ENCODE measurements around the gene ELP5.

The ELP5 gene

DNA sequence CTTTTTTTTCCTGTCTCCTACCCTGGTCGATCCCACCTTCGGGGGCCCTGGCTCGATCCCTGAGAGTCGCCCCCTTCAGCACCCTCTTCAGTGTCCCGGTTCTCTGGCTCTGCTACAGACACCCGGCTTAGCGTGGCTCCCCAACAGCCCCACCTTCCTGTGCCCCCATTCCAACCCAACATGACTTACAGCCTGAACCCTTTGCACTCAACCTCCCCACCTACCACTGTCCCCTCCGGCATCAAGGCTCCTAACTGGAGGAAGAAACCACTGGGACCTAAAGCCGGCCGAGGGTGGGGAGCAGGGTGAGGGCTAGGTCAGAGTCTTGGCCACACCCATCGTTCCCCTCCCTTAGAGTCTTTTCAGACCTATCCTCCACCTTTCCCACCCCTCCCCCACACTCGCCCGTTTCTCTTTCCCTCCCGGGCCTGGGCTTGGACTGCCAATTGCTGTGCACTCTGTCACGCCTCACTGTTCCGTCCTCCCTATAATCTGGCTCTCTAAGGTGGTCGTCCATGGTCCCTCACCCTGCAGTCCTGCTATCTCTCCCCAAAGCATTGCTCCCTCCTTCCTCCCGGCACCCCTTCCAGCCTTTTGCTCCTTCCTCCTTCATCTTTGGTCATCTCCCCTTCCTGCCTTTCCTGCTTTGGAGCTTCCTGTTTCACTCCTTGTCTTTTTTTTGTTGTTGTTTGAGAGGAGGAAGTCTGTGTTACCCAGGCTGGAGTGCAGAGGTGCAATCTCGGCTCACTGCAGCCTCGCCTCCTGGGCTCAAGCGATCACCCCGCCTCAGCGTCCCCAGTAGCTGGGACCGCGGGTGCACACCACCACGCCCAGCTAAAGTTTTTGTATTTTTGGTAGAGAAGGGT is 11.2 kb downstream of the ELP5 start (continued):
- TF ChIP-seq, protein P1, sequence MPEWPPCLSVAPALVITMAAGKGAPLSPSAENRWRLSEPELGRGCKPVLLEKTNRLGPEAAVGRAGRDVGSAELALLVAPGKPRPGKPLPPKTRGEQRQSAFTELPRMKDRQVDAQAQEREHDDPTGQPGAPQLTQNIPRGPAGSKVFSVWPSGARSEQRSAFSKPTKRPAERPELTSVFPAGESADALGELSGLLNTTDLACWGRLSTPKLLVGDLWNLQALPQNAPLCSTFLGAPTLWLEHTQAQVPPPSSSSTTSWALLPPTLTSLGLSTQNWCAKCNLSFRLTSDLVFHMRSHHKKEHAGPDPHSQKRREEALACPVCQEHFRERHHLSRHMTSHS (tag by site-specific recombination; IDR thresholded peaks at IDR 0.05): no peak
- TF ChIP-seq ZFP69B (tag by site-specific recombination; IDR thresholded peaks at IDR 0.05): no peak
- TF ChIP-seq ZNF837 (tag by site-specific recombination; IDR thresholded peaks at IDR 0.05): no peak
- TF ChIP-seq KLF1 (tag by site-specific recombination; IDR thresholded peaks at IDR 0.05): peak; percentile 84
- no peak for TF ChIP-seq ZNF529 (tag by site-specific recombination; IDR thresholded peaks at IDR 0.05; ENCODE audit: insufficient replicate concordance)
- peak; percentile 32; the same call in 1 of the 2 replicates for TF ChIP-seq GLIS2 (tag by site-specific recombination; IDR thresholded peaks at IDR 0.05)
- TF ChIP-seq, protein P2, sequence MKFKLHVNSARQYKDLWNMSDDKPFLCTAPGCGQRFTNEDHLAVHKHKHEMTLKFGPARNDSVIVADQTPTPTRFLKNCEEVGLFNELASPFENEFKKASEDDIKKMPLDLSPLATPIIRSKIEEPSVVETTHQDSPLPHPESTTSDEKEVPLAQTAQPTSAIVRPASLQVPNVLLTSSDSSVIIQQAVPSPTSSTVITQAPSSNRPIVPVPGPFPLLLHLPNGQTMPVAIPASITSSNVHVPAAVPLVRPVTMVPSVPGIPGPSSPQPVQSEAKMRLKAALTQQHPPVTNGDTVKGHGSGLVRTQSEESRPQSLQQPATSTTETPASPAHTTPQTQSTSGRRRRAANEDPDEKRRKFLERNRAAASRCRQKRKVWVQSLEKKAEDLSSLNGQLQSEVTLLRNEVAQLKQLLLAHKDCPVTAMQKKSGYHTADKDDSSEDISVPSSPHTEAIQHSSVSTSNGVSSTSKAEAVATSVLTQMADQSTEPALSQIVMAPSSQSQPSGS (tag by site-specific recombination; IDR thresholded peaks at IDR 0.05; ENCODE audit: low read depth): no peak
- peak; percentile 23; the same call in 1 of the 2 replicates for TF ChIP-seq KLF8 (tag by site-specific recombination; IDR thresholded peaks at IDR 0.05)
- TF ChIP-seq, protein P3, sequence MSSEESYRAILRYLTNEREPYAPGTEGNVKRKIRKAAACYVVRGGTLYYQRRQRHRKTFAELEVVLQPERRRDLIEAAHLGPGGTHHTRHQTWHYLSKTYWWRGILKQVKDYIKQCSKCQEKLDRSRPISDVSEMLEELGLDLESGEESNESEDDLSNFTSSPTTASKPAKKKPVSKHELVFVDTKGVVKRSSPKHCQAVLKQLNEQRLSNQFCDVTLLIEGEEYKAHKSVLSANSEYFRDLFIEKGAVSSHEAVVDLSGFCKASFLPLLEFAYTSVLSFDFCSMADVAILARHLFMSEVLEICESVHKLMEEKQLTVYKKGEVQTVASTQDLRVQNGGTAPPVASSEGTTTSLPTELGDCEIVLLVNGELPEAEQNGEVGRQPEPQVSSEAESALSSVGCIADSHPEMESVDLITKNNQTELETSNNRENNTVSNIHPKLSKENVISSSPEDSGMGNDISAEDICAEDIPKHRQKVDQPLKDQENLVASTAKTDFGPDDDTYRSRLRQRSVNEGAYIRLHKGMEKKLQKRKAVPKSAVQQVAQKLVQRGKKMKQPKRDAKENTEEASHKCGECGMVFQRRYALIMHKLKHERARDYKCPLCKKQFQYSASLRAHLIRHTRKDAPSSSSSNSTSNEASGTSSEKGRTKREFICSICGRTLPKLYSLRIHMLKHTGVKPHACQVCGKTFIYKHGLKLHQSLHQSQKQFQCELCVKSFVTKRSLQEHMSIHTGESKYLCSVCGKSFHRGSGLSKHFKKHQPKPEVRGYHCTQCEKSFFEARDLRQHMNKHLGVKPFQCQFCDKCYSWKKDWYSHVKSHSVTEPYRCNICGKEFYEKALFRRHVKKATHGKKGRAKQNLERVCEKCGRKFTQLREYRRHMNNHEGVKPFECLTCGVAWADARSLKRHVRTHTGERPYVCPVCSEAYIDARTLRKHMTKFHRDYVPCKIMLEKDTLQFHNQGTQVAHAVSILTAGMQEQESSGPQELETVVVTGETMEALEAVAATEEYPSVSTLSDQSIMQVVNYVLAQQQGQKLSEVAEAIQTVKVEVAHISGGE (tag by site-specific recombination; conservative IDR thresholded peaks at IDR 0.05; ENCODE audit: low read depth): no peak
- peak; percentile 68; the same call in 1 of the 2 replicates for TF ChIP-seq KLF7 (tag by site-specific recombination; IDR thresholded peaks at IDR 0.05; ENCODE audit: borderline replicate concordance)
- no peak for TF ChIP-seq ZNF292 (tag by site-specific recombination; IDR thresholded peaks at IDR 0.05; ENCODE audit: borderline replicate concordance, low read depth)
- no peak for TF ChIP-seq ZNF133 (tag by site-specific recombination; IDR thresholded peaks at IDR 0.05)
- TF ChIP-seq ZNF214 (tag by site-specific recombination; IDR thresholded peaks at IDR 0.05; ENCODE audit: borderline replicate concordance): no peak
- 0 out of 2 replicates have a peak, but pooled peaks have one; percentile 51 for TF ChIP-seq ZNF324 (tag by site-specific recombination; IDR thresholded peaks at IDR 0.05)
- TF ChIP-seq ZNF202 (tag by site-specific recombination; IDR thresholded peaks at IDR 0.05; ENCODE audit: borderline replicate concordance): no peak
- TF ChIP-seq MEIS1 (CRISPR knock-in tag; IDR thresholded peaks at IDR 0.05; ENCODE audit: borderline replicate concordance): no peak
- peak; percentile 98 for TF ChIP-seq ZNF600 (tag by site-specific recombination; IDR thresholded peaks at IDR 0.05)
- no peak for TF ChIP-seq ZNF560 (tag by site-specific recombination; IDR thresholded peaks at IDR 0.05; ENCODE audit: borderline replicate concordance)
- no peak for TF ChIP-seq ZNF155 (tag by site-specific recombination; IDR thresholded peaks at IDR 0.05)
- no peak for TF ChIP-seq ZNF302 (tag by site-specific recombination; IDR thresholded peaks at IDR 0.05; ENCODE audit: low read depth)
- TF ChIP-seq, protein P4, sequence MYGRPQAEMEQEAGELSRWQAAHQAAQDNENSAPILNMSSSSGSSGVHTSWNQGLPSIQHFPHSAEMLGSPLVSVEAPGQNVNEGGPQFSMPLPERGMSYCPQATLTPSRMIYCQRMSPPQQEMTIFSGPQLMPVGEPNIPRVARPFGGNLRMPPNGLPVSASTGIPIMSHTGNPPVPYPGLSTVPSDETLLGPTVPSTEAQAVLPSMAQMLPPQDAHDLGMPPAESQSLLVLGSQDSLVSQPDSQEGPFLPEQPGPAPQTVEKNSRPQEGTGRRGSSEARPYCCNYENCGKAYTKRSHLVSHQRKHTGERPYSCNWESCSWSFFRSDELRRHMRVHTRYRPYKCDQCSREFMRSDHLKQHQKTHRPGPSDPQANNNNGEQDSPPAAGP (tag by site-specific recombination; IDR thresholded peaks at IDR 0.05): peak; percentile 83
- TF ChIP-seq SP3 (tag by site-specific recombination; IDR thresholded peaks at IDR 0.05): peak; percentile 23; the same call in 1 of the 2 replicates
- no peak for TF ChIP-seq ZXDB (tag by site-specific recombination; IDR thresholded peaks at IDR 0.05)
- no peak for TF ChIP-seq ZNF10 (tag by site-specific recombination; IDR thresholded peaks at IDR 0.05)
- no peak for TF ChIP-seq HOXD13 (CRISPR knock-in tag; IDR thresholded peaks at IDR 0.05; ENCODE audit: borderline replicate concordance)
- TF ChIP-seq, protein P5, sequence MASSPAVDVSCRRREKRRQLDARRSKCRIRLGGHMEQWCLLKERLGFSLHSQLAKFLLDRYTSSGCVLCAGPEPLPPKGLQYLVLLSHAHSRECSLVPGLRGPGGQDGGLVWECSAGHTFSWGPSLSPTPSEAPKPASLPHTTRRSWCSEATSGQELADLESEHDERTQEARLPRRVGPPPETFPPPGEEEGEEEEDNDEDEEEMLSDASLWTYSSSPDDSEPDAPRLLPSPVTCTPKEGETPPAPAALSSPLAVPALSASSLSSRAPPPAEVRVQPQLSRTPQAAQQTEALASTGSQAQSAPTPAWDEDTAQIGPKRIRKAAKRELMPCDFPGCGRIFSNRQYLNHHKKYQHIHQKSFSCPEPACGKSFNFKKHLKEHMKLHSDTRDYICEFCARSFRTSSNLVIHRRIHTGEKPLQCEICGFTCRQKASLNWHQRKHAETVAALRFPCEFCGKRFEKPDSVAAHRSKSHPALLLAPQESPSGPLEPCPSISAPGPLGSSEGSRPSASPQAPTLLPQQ (tag by site-specific recombination; IDR thresholded peaks at IDR 0.05): no peak
- TF ChIP-seq ZNF658 (tag by site-specific recombination; IDR thresholded peaks at IDR 0.05): no peak
- TF ChIP-seq ZNF354C (tag by site-specific recombination; IDR thresholded peaks at IDR 0.05; ENCODE audit: borderline replicate concordance, low read depth): no peak
- TF ChIP-seq, protein P6, sequence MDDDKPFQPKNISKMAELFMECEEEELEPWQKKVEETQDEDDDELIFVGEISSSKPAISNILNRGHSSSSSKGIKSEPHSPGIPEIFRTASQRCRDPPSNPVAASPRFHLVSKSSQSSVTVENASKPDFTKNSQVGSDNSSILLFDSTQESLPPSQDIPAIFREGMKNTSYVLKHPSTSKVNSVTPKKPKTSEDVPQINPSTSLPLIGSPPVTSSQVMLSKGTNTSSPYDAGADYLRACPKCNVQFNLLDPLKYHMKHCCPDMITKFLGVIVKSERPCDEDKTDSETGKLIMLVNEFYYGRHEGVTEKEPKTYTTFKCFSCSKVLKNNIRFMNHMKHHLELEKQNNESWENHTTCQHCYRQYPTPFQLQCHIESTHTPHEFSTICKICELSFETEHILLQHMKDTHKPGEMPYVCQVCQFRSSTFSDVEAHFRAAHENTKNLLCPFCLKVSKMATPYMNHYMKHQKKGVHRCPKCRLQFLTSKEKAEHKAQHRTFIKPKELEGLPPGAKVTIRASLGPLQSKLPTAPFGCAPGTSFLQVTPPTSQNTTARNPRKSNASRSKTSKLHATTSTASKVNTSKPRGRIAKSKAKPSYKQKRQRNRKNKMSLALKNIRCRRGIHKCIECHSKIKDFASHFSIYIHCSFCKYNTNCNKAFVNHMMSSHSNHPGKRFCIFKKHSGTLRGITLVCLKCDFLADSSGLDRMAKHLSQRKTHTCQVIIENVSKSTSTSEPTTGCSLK (tag by site-specific recombination; IDR thresholded peaks at IDR 0.05): no peak
